Midbrain (tissue), 1 donor: ENCODE data around the gene FKBP2.

Source experiments
- DNase-seq: peaks from one replicate; lab custom pipeline; 2025; lab: John Stamatoyannopoulos, UW

The FKBP2 gene

DNA sequence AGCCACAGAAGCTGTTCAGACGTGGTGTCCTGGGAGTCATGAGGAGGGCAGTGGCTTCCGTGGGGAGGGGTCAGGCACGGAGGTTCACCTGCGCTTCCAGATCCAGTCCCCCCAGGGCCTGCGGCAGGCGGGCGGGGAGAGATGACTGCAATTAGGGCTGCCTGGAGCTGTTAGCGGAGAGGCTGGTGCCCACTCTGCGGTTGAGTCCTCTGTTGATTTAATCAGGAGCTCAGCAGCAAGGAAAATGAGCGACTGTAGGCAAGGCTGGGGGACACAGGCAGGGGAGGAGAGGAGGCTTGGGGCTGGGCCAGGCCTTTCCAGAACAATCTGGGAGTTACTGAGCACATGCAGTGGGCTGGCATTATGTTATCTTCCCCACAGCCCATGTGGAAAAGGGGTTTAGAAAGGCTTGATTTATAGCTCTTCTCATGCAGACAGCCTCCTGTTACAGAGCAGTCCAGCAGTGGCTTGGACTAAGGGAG lies 23.5 kb downstream of the FKBP2 start:
- DNase-seq = no peak

DNA sequence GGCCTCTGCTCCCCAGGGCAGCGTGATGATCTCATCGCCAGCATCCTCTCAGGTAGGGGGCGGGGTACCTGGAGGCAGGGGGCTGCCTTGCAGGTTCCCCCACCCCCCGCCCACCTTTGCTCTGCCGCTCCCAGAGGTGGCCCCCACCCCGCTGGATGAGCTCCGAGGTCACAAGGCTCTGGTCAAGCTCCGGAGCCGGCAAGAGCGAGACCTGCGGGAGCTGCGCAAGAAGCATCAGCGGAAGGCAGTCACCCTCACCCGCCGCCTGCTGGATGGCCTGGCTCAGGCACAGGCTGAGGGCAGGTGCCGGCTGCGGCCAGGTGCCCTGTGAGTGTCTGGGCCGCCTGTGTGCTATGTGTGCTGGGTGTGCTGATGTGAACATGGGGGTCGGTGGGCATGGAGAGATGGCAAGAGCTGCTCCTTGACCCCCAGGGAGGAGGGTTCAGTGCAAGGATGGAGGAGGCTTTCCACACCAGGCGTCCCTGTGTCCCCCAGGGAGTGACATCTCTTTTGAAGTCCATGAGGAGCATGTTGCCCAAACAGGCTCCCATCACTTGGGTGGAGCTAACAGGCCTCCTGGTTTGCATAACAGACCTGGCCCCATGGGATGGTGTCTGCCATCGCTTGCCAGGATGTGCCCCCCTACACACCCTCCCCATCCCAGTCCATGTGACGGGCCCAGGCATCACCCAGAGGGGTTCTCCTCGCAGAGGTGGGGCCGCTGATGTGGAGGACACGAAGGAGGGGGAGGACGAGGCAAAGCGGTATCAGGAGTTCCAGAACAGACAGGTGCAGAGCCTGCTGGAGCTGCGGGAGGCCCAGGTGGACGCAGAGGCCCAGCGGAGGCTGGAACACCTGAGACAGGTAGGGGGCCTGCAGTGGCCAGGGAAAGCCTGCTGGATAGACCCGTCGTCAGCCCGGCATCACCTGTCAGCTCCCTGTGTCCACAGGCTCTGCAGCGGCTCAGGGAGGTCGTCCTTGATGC lies 24.6 kb downstream of the FKBP2 start:
- DNase-seq = no peak

DNA sequence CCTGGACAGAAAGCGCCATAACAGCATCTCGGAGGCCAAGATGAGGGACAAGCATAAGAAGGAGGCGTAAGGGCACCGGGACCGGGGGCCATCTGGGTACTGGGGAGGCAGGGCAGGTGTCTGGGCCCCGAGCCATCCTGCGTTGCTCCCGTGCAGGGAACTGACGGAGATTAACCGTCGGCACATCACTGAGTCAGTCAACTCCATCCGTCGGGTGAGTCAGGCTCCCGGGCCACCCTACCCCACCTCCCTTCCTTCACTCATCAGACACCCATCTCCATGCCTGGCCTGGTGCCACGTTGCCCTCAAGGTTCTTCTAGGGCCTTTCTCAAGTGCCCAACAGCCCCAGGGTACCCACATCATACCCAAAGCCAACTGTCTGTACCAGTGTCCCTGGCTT lies 25.4 kb downstream of the FKBP2 start:
- no peak for DNase-seq

DNA sequence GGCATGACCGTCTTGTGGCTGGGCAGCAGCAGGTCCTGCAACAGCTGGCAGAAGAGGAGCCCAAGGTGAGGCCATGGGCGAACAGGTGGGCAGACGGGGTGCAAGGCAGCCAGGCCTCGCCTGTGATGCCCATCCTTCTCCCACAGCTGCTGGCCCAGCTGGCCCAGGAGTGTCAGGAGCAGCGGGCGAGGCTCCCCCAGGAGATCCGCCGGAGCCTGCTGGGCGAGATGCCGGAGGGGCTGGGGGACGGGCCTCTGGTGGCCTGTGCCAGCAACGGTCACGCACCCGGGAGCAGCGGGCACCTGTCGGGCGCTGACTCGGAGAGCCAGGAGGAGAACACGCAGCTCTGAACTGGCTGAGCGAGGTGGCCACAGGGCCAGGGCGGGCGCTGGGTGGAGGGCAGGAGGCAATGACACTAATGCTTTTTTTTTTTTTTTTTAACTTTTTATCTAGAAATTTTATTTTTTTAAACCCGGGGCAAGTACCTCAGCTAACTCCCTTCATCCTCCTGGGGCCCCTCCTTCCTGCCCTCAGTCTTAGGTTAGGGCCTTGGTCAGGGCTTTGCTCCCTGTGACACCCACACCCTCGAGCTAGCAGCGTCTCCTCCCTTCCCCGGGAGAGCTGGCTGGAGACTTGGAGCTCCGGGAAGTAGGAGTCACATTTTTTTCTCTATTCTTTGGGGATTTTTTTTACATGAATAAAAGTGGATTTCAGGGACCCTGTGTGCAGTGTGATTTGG lies 26.5 kb downstream of the FKBP2 start:
- no peak for DNase-seq

DNA sequence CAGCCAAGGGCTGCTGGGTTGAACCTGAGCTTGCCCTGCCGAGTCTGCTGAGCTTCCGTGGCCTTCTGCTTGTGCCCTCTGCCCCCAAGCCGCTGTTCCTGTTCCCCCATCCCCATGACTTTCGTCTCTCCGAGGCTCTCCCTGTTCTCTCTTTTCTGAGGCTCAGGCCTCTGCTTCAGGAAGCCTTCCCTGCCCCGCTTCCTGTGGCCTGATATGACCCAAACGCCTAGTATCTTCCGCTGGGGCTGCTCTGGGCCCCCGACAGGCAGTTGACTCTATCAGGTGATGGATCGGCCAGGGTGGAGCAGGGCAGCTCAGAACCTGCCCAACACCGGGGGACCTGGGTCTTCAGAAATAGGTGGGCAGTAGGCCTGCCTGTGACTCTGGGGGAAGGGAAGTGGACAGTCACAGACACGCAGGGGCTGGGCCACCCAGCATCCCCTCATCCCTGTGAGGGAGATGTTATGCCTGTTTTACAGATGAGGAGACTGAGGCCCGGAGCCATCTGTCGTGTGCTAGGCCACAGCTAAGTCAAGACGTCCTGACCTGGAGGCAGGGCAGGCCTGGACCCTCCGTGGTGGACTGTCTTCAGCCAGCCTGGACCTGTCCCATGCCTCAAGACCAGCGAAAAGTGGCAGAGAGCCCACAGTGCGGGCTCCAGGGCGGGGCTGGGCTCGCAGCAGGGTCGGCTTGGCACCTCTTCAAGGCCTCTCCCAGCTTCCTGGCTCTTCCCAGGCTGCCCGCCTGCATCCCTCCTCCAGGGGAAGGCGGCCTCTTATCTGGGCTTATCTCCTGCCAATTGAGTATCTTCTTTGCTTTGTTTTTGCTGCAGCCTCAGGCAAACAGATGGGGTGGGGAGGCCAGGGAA lies 27.4 kb downstream of the FKBP2 start:
- peak; percentile 14 for DNase-seq

DNA sequence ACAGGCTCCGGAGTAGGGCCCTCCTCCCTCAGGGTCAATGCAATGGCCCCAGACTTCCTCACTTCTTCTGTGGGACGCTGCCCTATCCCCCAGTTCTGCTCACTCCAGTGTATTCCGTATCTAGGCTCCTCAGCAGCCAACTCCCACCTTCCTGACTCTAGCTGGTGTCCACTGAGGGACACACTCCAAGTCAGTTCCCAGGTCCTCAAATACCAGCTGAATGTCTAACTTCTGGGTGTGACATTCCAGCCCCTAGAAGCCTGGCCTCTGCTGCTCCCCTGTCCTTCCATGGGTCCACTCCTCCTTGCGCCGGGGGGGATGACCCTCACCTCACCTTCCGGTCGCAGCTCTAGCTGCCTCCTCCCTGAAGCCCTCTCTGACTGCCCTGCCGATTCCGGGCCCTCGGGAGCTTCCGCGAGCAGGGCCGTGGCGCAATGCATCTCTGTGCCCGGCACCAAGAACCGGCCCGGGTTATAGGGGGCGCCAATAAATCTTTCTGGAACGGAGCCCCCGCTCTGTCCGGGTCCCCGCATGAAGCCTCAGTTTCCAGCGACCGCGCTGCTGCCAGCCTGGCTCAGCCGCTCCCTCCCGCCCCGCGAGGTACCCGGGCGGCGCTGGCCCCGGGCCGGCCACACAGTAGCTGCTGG lies 28.1 kb downstream of the FKBP2 start:
- peak; percentile 68 for DNase-seq

DNA sequence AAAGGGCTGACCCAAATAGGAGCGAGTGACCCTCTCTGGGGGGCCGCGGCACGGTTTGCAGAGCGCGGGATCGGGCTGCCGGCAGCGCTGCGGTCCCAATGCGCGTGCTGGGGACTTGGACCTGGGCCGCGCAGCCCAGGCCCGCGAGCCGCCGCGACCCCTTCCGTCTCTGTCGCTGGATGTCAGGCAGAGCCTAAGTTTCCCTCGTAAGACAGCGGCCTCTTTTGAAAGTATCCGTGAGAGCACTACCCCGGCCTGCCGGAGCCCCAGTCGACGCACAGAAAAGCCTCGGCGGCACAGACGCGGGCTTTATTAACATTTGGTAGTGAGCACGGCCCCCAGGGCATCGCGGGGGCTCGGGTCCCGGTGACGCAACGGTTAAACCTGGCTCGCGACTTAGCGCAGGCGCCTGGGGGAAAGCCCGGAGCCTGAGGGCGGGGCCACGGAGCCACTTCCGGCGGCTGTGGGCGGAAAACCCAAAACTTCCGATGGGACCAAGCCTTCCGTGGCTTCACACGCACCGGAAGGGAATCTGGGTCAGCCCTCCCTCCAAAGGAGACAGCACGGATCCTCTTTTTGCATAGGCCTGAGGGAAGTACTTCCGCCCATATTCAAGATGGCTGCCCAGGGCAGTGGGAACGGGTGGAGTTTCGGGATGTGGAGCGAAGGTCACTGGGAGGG lies 28.8 kb downstream of the FKBP2 start:
- DNase-seq = peak; percentile 100

DNA sequence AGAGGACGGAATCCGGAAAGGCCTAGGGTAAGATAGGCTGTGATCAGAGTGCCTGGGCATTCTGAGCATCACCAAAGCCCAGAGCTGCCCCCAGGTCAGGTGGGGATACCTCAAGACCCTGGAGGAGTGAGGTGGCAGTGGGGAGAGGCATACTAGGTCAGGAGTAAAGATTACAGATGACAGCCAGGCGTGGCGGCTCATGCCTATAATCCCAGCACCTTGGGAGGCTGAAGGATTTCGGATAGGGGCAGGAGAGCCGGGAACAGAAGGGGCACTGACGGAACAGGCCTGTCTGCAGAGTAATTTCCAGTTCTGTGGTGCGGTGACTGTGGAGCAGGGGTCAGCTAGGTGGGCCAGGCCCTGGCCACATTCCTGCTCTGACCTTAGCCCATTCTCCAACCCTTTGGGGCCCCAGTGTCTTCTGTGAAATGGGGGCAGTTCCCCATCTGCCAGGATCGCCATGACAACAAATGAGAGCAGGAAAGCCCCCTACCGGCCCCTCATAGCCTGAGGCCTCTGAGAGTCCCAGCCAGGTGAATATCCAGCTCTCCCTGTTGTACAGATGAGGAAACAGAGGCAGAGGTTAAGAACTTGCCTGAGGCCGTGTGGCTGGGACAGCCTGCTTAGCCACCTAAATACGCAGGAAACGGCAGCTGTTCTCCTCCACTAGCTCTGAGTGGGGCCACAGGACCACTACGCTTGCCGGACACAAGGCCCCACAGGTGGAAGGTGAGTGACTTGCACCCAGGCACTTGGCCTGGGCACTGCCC lies 34.3 kb downstream of the FKBP2 start:
- no peak for DNase-seq

DNA sequence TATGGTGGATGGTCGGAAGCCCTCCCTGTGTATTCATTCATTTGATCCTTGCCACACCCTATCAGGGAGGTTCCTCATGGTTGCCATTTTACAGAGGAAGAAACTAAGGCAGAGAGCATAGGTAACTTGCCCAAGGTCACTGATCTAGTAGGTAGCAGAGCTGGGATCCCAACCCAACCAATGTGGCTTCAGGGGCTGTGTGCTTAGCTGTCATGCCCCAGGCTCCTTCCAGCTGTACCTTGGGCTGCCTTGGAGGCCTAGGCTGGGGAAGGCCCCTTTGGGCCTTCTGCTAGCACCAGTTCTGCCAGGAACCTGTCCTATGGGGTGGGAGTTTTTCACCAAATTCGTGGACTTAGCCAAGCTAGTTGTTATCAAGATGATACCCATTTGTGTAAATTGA lies 34.9 kb downstream of the FKBP2 start:
- no peak for DNase-seq

DNA sequence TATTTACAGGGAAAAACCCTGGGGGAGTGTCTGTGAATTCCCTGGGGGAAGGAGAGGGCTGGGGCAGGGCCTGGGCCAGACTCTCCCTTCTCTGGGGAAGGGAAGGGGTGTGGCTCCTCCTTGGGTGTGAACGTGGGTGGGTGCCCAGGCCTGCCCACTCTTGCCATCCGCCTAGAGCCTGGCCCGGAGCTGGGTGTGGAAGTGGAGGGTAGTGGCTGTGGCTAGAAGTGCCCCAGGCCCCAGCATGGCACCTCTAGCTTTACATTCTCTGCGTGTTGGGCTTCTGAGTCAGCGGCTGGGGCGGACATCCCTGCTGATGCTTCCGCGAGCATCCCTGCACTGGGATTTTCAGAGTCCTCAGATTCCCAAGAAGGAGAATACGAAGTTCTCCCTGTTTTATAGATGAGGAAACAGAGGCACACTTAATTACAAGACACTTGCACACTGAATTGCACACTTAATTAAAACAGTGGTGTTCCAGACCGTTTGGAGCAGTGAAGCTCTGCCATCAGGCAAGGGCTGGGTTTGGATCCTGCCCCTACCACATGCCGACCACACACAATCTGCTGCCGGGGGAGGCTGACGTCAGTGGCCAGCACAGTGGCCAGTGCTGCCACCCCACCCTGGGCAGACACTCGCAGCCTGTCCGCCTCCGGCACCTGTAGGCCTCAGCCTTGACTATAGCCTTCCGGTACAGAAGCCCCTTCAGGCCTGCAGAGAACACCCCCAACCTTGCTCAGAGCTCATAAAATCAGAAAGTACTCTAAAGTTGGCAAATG lies 35.9 kb downstream of the FKBP2 start:
- no peak for DNase-seq

DNA sequence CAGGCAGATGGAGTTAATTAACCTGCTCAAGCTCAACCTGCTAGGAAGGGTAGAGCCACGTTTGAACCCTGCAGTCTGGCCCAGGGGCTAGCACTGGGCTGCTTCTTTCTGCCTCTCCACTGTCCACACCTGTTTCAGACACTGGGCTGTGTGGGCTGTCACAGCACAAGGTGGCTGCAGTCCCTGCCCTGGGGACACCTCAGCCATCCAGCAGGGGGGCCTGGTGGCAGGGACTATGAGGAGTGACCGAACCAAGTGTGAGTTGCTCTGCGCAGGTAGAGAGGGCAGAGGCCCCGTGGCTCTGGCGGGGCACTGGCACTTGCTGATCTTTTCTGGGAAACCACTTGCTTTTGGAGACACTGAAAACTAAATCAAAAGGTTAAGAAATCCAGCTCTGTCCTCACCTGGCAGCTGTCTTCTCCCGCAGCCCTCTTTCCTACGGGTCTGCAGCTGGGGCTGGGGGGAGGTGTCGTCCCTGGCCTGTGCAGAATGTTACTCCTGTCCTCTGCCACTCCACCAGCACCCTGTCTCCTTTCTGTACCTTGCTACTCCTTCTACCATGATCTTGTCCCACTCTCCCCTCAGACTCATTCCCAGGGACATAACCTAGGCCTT lies 37.8 kb downstream of the FKBP2 start:
- no peak for DNase-seq

DNA sequence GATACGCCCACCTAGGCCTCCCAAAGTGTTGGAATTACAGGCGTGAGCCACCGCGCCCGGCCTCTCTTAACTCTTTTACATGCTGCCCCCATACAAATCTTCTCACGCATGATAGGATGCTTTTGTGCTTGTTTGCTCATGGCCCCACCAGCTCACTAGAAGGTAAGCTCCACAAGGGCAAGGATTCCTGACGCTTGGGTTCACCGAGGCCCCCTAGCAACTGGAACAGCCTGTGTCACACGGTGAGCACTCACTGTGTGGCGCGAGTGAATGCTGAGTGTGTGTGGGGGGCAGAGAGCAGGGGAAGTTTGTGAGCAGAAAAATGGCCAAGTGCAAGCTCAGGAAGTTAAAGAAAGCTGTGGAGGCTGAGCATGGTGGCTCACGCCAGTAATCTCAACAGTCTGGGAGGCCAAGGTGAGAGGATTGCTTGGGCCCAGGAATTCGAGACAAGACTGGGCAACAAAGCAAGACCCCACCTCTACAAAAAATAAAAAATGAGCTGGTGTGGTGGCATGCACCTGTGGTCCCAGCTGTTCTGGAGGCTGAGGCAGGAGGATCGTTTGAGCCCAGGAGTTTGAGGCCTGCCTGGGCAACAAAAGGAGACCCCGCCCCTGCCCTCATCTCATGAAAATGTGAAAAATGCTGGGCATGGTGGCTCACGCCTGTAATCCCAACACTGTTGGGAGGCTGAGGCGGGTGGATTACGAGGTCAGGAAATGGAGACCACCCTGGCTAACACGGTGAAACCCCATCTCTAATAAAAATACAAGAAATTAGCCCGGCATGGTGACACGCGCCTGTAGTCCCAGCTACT lies 41.3 kb downstream of the FKBP2 start:
- no peak for DNase-seq

DNA sequence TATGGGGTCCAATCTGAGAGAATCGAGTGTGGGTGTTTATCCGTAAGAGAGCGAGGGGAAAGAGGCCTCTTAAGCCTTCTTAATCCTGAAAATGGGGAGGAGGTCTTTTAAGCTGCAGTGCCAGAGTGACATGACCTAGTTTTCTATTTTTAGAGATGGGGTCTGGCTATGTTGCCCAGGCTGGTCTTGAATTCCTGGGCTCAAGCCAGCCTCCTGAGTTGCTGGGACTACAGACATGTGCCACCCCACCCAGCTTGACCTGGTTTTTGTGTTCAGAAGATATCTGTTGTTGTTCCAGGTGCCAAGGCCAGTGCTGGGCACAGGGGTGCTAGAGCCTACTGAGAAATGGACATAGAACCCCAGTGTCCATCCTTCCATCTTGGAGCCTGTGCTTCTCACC lies 42.2 kb downstream of the FKBP2 start:
- no peak for DNase-seq

DNA sequence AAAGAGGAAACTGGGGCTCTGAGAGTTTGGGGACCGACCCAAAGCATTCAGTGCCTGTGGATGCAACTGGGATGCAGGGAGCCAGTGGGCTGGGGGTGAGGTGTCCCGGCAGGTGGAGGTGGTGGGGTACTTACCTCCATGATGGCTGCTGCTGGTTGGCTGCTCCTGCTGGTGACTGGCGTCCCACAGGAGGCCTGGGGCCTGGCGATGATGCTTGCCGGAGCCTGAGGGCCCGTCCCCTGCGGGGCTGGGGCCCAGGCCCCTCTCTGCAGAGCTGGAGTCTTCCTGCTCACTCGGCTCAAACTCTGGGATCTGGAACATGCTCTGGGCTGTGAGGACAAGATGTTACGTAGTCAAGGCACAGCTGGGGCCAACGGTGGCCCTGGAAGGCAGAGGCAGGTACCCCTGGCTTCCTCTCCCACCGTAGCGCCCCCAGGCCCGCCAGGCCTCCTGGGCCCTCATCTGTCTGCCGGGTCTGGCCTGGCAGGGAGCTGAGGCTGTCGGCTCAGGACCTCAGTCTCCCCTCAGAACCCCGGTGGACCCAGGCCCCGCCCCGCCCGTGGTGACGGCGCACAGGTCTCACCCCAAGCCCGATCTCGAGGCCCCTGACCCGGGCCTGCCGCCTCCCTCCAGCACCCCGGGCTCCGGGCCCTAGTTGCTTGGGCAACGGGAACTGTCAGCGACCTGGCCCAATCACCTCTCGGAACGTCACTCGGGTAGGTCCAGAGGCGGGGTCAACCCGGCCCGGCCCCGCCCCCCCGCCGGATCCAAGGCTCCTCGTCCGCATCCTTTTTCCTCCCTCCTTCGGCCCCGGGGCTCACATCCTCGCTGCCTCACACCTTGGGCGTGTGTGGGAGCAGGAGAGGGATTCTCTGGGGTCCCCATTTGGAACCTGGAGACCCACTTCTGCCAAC lies 43.4 kb downstream of the FKBP2 start, which contains the start of gene BAD:
Gene BAD (minus strand): TSS at position 618 of the 914 bp plus-strand sequence. CDS start 297 bp downstream, at position 321.
- DNase-seq = peak; percentile 97

DNA sequence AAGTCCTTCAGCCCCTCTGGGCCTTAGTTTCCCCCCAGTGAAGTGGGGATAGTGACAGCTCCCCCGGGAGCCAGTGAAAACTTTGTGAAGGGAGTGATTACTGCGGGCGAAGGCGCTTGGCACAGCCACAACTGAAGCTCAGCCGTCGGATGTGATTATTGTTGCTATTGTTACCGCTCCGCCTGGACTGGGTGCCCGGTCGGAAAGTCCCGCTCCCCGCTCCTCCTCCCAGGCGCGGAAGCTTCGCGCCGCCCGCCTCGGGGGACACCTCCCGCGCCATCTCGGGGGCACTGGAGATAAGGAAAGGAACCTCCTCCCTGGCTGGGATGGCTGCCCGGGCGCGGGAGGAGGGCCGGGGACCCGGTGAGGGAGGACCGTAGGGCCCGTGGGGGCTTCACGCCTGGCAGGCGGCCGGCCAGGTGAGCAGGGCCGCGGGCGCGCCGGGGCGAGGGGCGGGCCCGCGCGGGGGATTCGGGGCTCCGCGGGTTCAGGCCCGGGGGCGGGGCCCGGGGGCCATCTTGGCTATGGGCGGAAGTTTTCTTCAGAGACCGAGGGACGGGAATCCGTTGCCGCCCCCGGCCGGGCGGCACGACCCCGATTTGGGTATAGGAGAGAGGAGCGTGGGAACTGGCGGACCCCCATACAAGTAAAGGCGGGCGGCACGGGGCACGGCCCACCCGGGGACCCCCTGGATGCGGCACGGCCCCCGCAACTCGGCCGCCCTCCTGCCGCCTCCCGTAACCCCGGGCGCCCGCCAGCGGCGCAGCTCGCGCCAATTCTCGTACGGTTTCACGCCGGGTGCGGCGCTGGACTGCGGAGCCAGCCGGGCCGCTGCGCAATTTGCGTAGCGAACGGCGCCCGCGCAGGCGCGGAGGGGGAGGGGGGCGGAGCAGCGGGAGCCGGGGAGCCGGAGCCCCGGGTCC lies 44.3 kb downstream of the FKBP2 start, which contains the start of gene GPR137:
Gene GPR137 (plus strand): TSS at position 887 of the 923 bp plus-strand sequence. CDS start 677 bp downstream, outside the sequence.
- DNase-seq = peak; percentile 93
